ENCODE measurements around the gene AFAP1L1.
"Not testable (repeated sequence)": the region's sequence is repeated elsewhere in the genome, so short reads cannot be mapped to it uniquely, and the experiment has no call there.

Gene AFAP1L1

GRCh38 chr5:149262315-149262714 is 9.3 kb upstream of the AFAP1L1 start:
- DNase-seq = no peak

- no peak for DNase-seq
Observed at GRCh38 chr5:149264439-149265067, 7.1 kb upstream of the AFAP1L1 start.

GRCh38 chr5:149265068-149265465 is 6.6 kb upstream of the AFAP1L1 start:
- DNase-seq = no peak

GRCh38 chr5:149265597-149265996 is 6.1 kb upstream of the AFAP1L1 start:
- DNase-seq = no peak

- DNase-seq = no peak
Observed at GRCh38 chr5:149267241-149267973, 4.3 kb upstream of the AFAP1L1 start.

GRCh38 chr5:149268928-149269557 is 2.6 kb upstream of the AFAP1L1 start:
- DNase-seq = no peak

- no peak for DNase-seq
Observed at GRCh38 chr5:149271195-149271715, 404 bp upstream of the AFAP1L1 start.

GRCh38 chr5:149272781-149273180 is 1.1 kb downstream of the AFAP1L1 start:
- not testable (repeated sequence) for DNase-seq

- DNase-seq = no peak
Observed at GRCh38 chr5:149273237-149273636, 1.6 kb downstream of the AFAP1L1 start.

- DNase-seq = no peak
Observed at GRCh38 chr5:149273950-149274349, 2.3 kb downstream of the AFAP1L1 start.

- DNase-seq = no peak
Observed at GRCh38 chr5:149274939-149275338, 3.3 kb downstream of the AFAP1L1 start.

- DNase-seq = no peak
Observed at GRCh38 chr5:149277801-149278200, 6.1 kb downstream of the AFAP1L1 start.

GRCh38 chr5:149278451-149279210 is 7.0 kb downstream of the AFAP1L1 start:
- no peak for DNase-seq

GRCh38 chr5:149279661-149280060 is 8.0 kb downstream of the AFAP1L1 start:
- DNase-seq = no peak

- DNase-seq = no peak
Observed at GRCh38 chr5:149280124-149280523, 8.5 kb downstream of the AFAP1L1 start.

- no peak for DNase-seq
Observed at GRCh38 chr5:149280802-149281201, 9.1 kb downstream of the AFAP1L1 start.

GRCh38 chr5:149282027-149282965 is 10.6 kb downstream of the AFAP1L1 start:
- DNase-seq = no peak

GRCh38 chr5:149282966-149283332 is 11.3 kb downstream of the AFAP1L1 start:
- DNase-seq = no peak

- DNase-seq = no peak
Observed at GRCh38 chr5:149283626-149284480, 12.2 kb downstream of the AFAP1L1 start.

- DNase-seq = no peak
Observed at GRCh38 chr5:149284501-149284900, 12.8 kb downstream of the AFAP1L1 start.

- DNase-seq = no peak
Observed at GRCh38 chr5:149285153-149285552, 13.5 kb downstream of the AFAP1L1 start.

All from NCI-H2081 treated with DMSO at 0.1 percent for 48 hours (cell line).